SJCRH30 (cell line): ENCODE data around the gene SMAD3. TPM values are rescaled to one million over a fixed set of nuclear protein-coding genes. Genes with fewer than 3 reads are reported as not detected.

ENCODE experiments used
- DNase-seq, 2 experiments: peaks; one replicate each; pipeline ENCODE4 v3.0.0-alpha.2; 2015 to 2020
- H3K27ac ChIP-seq: fragments of 250-450 bp; sonication (Bioruptor Pico); 2 replicates; pipeline ENCODE4 v1.5.1; 2020; ENCODE audit warnings: mild to moderate bottlenecking, moderate library complexity
- H3K27me3 ChIP-seq: fragments of 250-450 bp; sonication (Bioruptor Pico); 2 replicates; pipeline ENCODE4 v1.5.1; 2020; ENCODE audit warnings: mild to moderate bottlenecking, moderate library complexity
- H3K36me3 ChIP-seq: fragments of 250-450 bp; sonication (Bioruptor Pico); 2 replicates; pipeline ENCODE4 v1.5.1; 2020; ENCODE audit warnings: mild to moderate bottlenecking, moderate library complexity
- H3K4me1 ChIP-seq: fragments of 250-450 bp; sonication (Bioruptor Pico); 2 replicates; pipeline ENCODE4 v1.5.1; 2020; ENCODE audit warnings: mild to moderate bottlenecking, moderate library complexity
- H3K4me3 ChIP-seq: fragments of 250-450 bp; sonication (Bioruptor Pico); 2 replicates; pipeline ENCODE4 v1.5.1; 2020; ENCODE audit warnings: mild to moderate bottlenecking, moderate library complexity
- H3K9me3 ChIP-seq: fragments of 250-450 bp; sonication (Bioruptor Pico); replicated peaks from 2 replicates; pipeline ENCODE4 v1.5.1; 2020; ENCODE audit warnings: mild to moderate bottlenecking, moderate library complexity
- total RNA-seq: library from RNA; depleted of rRNA; stranded (reverse); fragments of >200 nt; shearing (Covaris generic); gene quantifications from 2 replicates; pipeline ENCODE4 v1.2.3, GENCODE V29; 2014

SMAD3 gene
- total RNA-seq, 1 experiment from 2014 or later: 23.0 TPM

DNA sequence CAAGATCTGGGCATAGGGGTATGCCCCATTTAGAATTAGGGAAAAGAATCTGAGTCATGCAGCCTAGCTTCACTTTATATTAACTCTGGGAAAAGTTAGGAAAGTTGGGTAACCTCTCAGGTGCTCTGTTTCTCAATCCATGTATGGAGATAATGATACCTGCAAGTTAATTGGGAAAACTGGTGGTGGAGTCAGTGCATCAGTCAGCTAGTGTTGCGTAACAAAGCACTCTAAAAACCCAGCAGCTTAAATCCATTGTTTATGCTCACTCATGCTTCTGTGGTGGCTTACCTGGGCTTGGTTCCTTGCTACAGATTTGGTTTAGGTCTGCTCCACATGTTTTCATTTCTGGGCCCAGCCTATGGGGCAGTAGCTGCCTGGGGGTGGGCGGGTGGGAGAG lies 91.0 kb downstream of the SMAD3 start:
- H3K4me3 ChIP-seq: no peak overlapping the region
- no peaks in the 10 kb centered on the region for H3K27me3 ChIP-seq
- DNase-seq: no peak
- 0 out of 2 replicates have a peak, but pooled peaks cover 3% of the 10 kb centered on the region for H3K4me1 ChIP-seq
- H3K36me3 ChIP-seq: peaks cover 2% of the 10 kb centered on the region; the same call in 1 of the 2 replicates
- H3K27ac ChIP-seq: no peak overlapping the region
- H3K9me3 ChIP-seq: no peaks in the 10 kb centered on the region

DNA sequence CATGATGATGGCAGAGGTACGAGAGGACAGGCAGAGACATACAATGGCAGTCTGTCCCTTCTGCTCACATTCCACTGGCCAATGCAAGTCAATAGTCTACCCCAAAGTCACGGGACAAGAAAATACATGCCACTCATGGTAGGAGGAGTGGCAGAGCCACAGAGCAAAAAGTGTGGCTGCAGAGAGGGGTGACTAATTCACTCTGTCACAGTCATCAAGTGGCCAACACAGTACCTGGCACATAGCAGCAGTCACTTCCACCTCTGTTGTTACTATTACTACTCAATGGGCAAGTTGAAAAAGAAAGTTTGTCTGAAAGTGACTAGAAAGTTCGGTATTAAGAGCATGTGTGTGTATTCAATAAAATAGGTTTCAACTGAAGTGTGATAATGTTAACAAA lies 91.4 kb downstream of the SMAD3 start:
- Histone ChIP-seq H3K36me3 (peaks cover 2% of the 10 kb centered on the region; the same call in 1 of the 2 replicates), H3K4me3 (no peak overlapping the region), H3K9me3 (no peaks in the 10 kb centered on the region), H3K27ac (no peak overlapping the region), H3K27me3 (no peaks in the 10 kb centered on the region), H3K4me1 (0 out of 2 replicates have a peak, but pooled peaks cover 3% of the 10 kb centered on the region)
- DNase-seq: no peak

DNA sequence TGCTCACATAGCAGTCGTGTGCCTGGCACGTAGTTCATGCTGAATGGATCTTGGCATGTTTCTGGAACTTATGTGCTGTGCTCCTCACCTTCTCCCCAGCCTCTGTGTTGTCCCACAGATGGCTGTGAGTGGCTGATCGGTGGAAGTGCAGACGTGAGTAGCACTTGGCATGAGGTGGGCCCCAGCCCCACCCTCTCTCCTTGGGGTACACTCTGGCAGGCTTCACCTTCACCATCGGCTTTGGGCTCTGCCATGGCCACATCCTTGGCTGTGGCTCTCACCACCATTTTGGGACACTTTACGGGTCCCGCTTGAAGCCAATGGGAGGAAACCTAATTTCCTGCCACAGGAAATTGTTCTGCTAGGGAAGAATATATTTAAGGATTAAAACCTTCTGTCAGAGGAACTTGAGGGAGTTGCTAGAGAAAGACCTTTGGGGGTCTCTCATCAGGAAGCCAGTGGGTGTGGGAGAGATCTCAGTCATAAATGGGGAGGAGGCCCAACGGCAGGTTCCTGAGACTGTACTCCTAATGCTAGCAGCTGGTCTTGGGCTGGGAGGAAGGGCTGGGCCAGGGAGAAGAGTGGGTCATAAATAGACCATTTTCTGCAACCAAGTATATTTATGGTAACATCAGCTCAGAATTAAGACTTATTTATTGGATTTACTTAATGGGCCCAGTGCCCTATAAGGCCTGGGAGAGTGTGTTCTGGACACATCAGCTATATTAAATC lies 92.3 kb downstream of the SMAD3 start:
- Histone ChIP-seq H3K27ac (no peak overlapping the region), H3K27me3 (no peaks in the 10 kb centered on the region)

DNA sequence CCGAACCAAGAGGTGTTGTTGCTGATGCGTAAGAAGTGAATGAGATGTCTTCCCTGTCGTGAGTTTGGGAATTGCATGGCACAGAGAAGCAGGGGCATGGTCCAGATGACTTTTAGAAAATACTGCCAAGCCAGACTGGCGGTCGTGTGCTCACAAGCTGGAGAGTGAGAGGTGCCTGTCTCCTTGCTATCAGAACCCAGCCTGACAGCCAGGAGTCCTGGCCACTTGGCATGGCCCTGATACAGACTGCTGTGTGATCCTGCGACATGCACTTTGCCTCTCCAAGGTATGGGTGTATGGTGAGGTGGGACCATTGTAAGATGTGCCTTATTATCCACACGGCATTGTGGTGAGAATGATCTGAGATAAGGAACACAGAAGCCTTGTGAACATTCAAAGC lies 93.0 kb downstream of the SMAD3 start:
- Histone ChIP-seq H3K27me3 (no peaks in the 10 kb centered on the region), H3K4me3 (no peak overlapping the region), H3K36me3 (peaks cover 2% of the 10 kb centered on the region; the same call in 1 of the 2 replicates), H3K27ac (no peak overlapping the region), H3K9me3 (no peaks in the 10 kb centered on the region), H3K4me1 (0 out of 2 replicates have a peak, but pooled peaks cover 3% of the 10 kb centered on the region)
- DNase-seq: no peak

More for the DNA sequence above, 92.3 kb downstream of the SMAD3 start:
- peaks cover 2% of the 10 kb centered on the region; the same call in 1 of the 2 replicates for H3K36me3 ChIP-seq
- no peak for DNase-seq
- H3K4me1 ChIP-seq: 0 out of 2 replicates have a peak, but pooled peaks cover 3% of the 10 kb centered on the region
- no peak overlapping the region for H3K4me3 ChIP-seq
- no peaks in the 10 kb centered on the region for H3K9me3 ChIP-seq

DNA sequence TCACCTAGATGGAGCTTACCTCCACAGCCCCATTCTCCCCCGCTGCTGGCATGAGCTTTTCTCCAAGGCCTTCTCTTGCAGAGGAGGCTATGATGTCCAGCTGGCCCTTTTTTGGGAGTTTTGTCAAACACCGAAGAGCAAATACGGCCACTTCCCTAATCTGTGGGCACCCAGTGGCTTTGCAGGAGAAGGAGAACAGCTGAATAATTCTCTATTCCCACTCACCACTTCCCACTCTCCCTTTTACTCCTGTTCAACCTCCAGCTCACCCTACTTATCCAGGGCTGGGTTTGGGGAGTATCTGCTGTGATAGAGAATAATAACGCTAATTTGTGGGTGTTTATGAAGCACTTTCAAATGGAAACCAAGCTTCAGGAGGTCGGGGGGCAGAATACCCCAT lies 96.0 kb downstream of the SMAD3 start:
- H3K27ac ChIP-seq: no peak overlapping the region
- H3K9me3 ChIP-seq: no peaks in the 10 kb centered on the region
- no peak overlapping the region for H3K4me3 ChIP-seq
- H3K27me3 ChIP-seq: no peaks in the 10 kb centered on the region
- DNase-seq: no peak
- H3K36me3 ChIP-seq: 0 out of 2 replicates have a peak, but pooled peaks cover under 1% of the 10 kb centered on the region
- H3K4me1 ChIP-seq: 0 out of 2 replicates have a peak, but pooled peaks cover 3% of the 10 kb centered on the region

DNA sequence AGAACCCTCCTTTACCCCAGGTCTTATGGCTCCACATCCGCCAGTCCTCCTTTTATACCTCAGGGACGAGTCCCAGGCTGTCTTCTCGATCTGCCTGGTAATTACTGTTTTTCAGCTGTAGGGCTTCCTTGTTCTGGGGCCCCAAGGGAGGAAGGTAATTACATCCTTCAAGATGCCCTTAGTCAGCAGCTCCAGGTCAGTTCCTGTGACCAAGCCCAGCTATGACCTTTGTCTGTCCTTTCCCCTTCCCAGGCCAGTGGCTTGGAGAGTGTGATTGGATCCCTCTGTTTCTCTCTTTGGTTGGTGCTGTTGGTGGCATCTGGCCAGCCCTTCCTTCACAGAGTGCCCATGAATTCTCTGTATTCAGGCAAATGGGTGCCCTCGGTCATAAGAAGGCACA lies 96.5 kb downstream of the SMAD3 start:
- Histone ChIP-seq H3K27me3 (no peaks in the 10 kb centered on the region), H3K36me3 (0 out of 2 replicates have a peak, but pooled peaks cover 3% of the 10 kb centered on the region), H3K27ac (no peak overlapping the region), H3K4me3 (no peak overlapping the region), H3K4me1 (0 out of 2 replicates have a peak, but pooled peaks cover 3% of the 10 kb centered on the region), H3K9me3 (no peaks in the 10 kb centered on the region)
- DNase-seq: no peak

DNA sequence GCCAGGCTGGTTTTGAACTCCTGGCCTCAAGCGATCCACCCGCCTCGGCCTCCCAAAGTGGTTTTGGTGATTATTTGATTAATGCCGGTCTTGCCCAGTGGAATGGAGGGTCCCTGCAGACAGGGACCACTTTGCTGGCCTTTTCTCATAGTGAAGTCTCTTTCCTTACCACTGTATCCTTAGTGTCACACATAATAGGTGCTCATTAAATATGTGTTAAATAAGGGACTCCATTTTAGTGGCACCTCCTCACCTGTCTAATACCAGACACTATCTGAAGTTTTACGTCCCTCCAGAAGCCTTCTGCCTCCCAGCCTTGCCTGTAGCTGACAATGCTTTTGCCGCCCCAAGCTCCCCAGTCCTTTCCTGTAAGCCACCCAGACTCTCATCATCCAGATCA lies 97.8 kb downstream of the SMAD3 start:
- no peak overlapping the region for H3K27ac ChIP-seq
- no peaks in the 10 kb centered on the region for H3K27me3 ChIP-seq
- no peak overlapping the region for H3K4me3 ChIP-seq
- no peaks in the 10 kb centered on the region for H3K9me3 ChIP-seq
- no peak for DNase-seq
- H3K36me3 ChIP-seq: 0 out of 2 replicates have a peak, but pooled peaks cover 3% of the 10 kb centered on the region
- 0 out of 2 replicates have a peak, but pooled peaks cover 3% of the 10 kb centered on the region for H3K4me1 ChIP-seq

DNA sequence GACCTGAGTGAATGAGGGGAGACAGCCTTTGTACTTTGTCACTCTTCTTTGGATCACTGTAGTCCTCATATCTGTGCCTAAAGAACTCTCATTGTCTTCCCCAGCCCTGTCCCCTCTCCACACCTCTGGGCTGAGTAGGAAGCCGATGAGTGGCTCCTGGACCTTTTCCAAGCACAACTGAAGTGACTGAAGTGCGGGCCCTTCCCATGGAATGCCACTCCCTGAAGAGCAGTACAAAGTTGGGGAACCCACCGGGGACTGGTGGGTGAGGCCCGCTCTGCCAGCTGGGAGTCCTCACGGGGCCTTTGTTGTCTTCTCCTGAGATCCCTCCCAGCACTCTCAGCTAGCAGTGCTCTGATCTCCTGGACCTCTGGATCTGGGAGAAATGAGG lies 99.0 kb downstream of the SMAD3 start:
- H3K4me1 ChIP-seq: no peaks in the 10 kb centered on the region
- H3K9me3 ChIP-seq: no peaks in the 10 kb centered on the region
- H3K36me3 ChIP-seq: peaks cover 7% of the 10 kb centered on the region; the same call in 1 of the 2 replicates
- no peak for DNase-seq
- H3K27me3 ChIP-seq: no peaks in the 10 kb centered on the region
- H3K4me3 ChIP-seq: no peak overlapping the region
- no peak overlapping the region for H3K27ac ChIP-seq

DNA sequence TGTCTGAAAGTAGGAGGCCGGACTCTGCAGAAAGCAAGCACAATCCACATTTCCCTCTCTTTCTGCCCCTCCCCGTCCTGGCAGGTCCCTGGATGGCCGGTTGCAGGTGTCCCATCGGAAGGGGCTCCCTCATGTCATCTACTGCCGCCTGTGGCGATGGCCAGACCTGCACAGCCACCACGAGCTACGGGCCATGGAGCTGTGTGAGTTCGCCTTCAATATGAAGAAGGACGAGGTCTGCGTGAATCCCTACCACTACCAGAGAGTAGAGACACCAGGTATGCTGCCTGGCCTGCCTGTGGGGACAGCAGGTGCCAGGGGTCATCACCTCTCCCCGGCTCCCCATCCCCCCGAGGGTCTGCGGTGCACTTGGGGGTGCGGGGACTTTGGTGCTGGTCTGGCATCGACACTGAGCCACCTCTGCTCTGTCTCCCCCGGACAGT lies 99.4 kb downstream of the SMAD3 start:
- no peaks in the 10 kb centered on the region for H3K27me3 ChIP-seq
- peaks cover 2% of the 10 kb centered on the region for H3K4me1 ChIP-seq
- no peak overlapping the region for H3K27ac ChIP-seq
- DNase-seq: no peak
- no peaks in the 10 kb centered on the region for H3K9me3 ChIP-seq
- H3K4me3 ChIP-seq: no peak overlapping the region
- H3K36me3 ChIP-seq: peaks cover 7% of the 10 kb centered on the region; the same call in 1 of the 2 replicates

DNA sequence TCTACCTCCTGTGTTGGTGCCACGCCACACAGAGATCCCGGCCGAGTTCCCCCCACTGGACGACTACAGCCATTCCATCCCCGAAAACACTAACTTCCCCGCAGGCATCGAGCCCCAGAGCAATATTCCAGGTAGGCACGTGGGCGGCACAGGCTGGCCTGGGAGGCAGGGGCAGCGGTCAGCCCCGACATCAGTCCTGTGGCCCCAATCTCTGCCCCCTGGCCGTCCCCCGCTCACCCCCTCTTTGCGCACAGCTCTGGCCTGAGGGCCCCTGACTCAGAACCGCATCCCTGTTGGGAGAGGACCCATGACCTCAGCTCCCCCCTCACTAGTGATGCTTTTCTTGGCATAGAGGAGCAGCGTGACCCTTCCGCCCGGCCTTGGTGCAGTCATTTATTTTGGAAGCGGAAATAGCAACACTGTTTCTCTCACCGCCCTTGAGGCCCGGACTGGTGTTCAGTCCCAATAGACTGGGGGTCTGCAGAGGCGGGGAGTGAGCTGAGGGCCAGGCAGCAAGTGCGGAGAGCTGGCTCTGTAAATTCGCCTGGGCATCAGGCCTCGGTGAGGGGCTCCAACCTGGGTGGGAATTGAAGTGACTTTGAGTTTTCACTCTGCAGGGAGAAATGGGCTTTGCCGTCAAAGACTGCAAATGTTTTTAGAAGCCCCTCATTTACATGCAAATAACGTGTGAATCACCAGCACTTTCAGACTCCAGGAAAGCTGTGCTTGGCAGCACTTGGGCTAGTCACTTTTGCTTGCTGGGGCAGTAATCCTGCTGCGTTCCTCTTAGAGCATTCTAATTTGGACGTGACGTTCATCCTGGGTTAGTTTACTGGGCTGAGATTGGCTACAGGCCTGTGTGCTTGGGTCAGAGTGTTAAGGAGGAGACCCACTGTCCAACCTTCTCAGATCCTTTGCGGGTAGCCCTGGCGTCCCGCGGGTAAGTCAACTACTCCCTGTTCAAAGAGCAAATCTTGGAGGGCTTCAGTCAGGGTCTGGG lies 100.2 kb downstream of the SMAD3 start:
- no peak for DNase-seq
- H3K36me3 ChIP-seq: peaks cover 7% of the 10 kb centered on the region; the same call in 1 of the 2 replicates
- no peak overlapping the region for H3K27ac ChIP-seq
- H3K9me3 ChIP-seq: no peaks in the 10 kb centered on the region
- no peak overlapping the region for H3K4me3 ChIP-seq
- no peaks in the 10 kb centered on the region for H3K27me3 ChIP-seq
- H3K4me1 ChIP-seq: peaks cover 9% of the 10 kb centered on the region

DNA sequence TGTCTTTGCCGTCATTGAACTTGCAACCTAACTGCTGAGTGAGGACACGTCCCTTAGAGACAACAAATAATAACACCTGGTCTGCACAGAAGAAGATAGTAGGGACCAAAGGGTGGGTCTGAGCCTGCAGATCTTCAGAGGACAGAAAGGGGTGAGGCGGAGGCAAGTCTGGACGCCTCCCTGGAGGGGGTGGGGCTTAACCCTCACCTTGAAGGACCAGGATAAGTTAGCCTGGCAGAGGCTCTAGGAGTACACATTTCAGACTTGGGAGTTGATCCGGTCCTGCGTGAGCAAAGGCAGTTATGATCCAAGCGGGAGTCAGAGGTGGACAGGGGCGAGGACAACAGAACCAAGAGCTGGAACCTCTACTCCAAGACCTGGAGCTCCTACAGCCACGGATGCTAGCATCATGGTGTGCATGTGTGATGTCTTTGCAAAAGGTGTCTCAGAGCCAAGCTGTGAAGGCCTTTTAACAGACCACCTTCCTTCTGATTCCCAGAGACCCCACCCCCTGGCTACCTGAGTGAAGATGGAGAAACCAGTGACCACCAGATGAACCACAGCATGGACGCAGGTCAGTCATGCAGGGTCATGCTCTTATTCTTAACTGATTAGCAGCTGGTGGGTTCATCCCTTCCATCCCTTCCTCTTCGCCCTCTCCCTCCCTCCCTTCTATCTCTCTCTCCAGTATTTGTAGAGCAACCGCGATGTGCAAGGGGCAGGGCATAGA lies 101.0 kb downstream of the SMAD3 start:
- H3K27ac ChIP-seq: no peak overlapping the region
- H3K9me3 ChIP-seq: no peaks in the 10 kb centered on the region
- H3K4me3 ChIP-seq: no peak overlapping the region
- peaks cover 18% of the 10 kb centered on the region for H3K4me1 ChIP-seq
- H3K36me3 ChIP-seq: peaks cover 7% of the 10 kb centered on the region; the same call in 1 of the 2 replicates
- no peaks in the 10 kb centered on the region for H3K27me3 ChIP-seq
- DNase-seq: no peak

DNA sequence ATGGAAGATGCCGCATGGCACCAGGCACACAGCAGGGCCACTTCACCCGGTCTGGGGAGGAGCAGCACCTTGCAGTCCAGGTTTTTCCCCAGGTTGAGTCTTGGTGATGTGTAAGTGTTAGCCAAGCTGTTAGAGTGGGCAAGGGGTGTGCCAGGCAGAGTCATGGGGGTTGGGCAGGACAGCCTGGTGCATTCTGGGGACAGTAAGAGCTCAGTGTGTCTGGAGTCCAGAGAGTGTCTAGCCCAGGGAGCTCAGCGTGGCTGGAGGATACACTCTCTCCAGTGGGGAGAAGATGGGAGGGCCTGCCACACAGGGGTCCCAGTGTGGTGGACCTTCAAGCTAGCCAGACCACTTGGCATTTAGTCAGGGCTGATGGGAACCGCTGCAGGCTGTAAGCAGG lies 101.7 kb downstream of the SMAD3 start:
- H3K4me3 ChIP-seq: no peak overlapping the region
- no peaks in the 10 kb centered on the region for H3K9me3 ChIP-seq
- H3K27ac ChIP-seq: no peak overlapping the region
- peaks cover 19% of the 10 kb centered on the region for H3K4me1 ChIP-seq
- H3K36me3 ChIP-seq: peaks cover 7% of the 10 kb centered on the region; the same call in 1 of the 2 replicates
- no peak for DNase-seq
- no peaks in the 10 kb centered on the region for H3K27me3 ChIP-seq

DNA sequence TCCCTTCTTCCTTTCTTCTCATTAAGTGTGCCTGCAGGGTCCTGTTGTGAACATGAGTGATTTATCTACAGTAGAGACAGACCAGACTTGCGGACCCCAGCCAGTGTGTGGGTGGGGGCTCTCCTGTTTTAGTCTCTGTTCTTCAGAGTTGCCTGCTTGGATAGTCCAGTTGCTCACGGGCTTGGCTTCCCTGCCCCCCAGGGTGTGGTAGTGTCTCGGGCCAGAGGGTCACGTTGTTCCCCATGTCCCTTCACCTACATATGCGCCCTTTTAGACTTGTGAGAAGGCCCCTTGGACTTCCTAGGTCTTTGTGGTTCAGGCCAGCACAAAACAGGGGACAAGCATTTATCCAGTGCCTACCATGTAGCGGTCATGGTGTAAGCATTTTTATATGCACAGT lies 103.3 kb downstream of the SMAD3 start:
- H3K36me3 ChIP-seq: peaks cover 13% of the 10 kb centered on the region; the same call in 1 of the 2 replicates
- peaks cover 19% of the 10 kb centered on the region for H3K4me1 ChIP-seq
- no peak overlapping the region for H3K27ac ChIP-seq
- H3K27me3 ChIP-seq: no peaks in the 10 kb centered on the region
- DNase-seq: no peak
- no peak overlapping the region for H3K4me3 ChIP-seq
- no peaks in the 10 kb centered on the region for H3K9me3 ChIP-seq
